K562 (cell line): ENCODE measurements around the gene KLK2. TPM values are rescaled to one million over a fixed set of nuclear protein-coding genes. Genes with fewer than 3 reads are reported as not detected.
A peak's percentile ranks its signal among the peaks of the same experiment; 100 is the strongest.

Experiments used
- ARID2 ChIP-seq: fragments of 450-650 bp; IDR thresholded peaks from 2 replicates; pipeline ENCODE4 v1.6.1; 2017; ENCODE audit warnings: antibody characterized with exemption, mild to moderate bottlenecking
- EWSR1 ChIP-seq: fragments of 450-650 bp; IDR thresholded peaks from 2 replicates; pipeline ENCODE4 v1.6.1; 2018; ENCODE audit warnings: borderline replicate concordance, mild to moderate bottlenecking, low read depth, moderate library complexity; ENCODE audit not compliant: partially characterized antibody
- KAT2B ChIP-seq: IDR thresholded peaks from one replicate; pipeline ENCODE4 v1.6.1; 2012; ENCODE audit warnings: low read depth, mild to moderate bottlenecking, control low read depth, inconsistent platforms, low read length, moderate library complexity
- KAT7 ChIP-seq: sonication (generic); formaldehyde crosslinking; IDR thresholded peaks from 2 replicates; pipeline ENCODE4 v1.8.0; 2022; ENCODE audit warnings: missing genetic modification reagents, mild to moderate bottlenecking, borderline replicate concordance
- MIER1 ChIP-seq: fragments of 450-650 bp; IDR thresholded peaks from 2 replicates; pipeline ENCODE4 v1.6.1; 2016; ENCODE audit warnings: antibody characterized with exemption, mild to moderate bottlenecking, low read depth
- NRF1 ChIP-seq, 2 experiments: fragments of 450-650 bp; IDR thresholded peaks in 1 of 2; conservative IDR thresholded peaks in 1 of 2; 2 replicates each; pipeline ENCODE4 v1.6.1; 2014; ENCODE audit warnings: mild to moderate bottlenecking in 2 of 2
- TEAD1 ChIP-seq, 2 experiments: fragments of 450-650 bp in 1 of 2; sonication (generic) in 1 of 2; formaldehyde crosslinking; IDR thresholded peaks; 2 replicates each; pipeline versions ENCODE4 v1.4.0 to v1.8.0; 2020 to 2022; ENCODE audit warnings: mild to moderate bottlenecking in 2 of 2, missing genetic modification reagents in 1 of 2
- U2AF2 ChIP-seq: fragments of 200-400 bp; formaldehyde crosslinking; optimal IDR thresholded peaks from 2 replicates; pipeline ENCODE3; 2017; ENCODE audit warnings: low read depth, mild to moderate bottlenecking, low read length
- ZFP36 ChIP-seq: fragments of 150-350 bp; IDR thresholded peaks from 2 replicates; pipeline ENCODE4 v1.6.1; 2018; ENCODE audit warnings: low read length, low read depth; ENCODE audit not compliant: partially characterized antibody
- ZKSCAN8 ChIP-seq: fragments of 200-800 bp; sonication (Bioruptor generic); IDR thresholded peaks from 2 replicates; pipeline ENCODE4 v1.6.1; 2016; ENCODE audit warnings: missing genetic modification characterization, missing compliant biosample characterization
- ZNF165 ChIP-seq: fragments of 250-450 bp; sonication (Bioruptor Pico); IDR thresholded peaks from 2 replicates; pipeline ENCODE4 v1.4.0; 2020; ENCODE audit warnings: borderline replicate concordance
- ZNF41 ChIP-seq: fragments of 250-450 bp; sonication (Bioruptor Pico); conservative IDR thresholded peaks from 2 replicates; pipeline ENCODE4 v1.4.0; 2020; ENCODE audit warnings: mild to moderate bottlenecking
- ZNF699 ChIP-seq: fragments of 250-450 bp; sonication (Bioruptor Pico); IDR thresholded peaks from 2 replicates; pipeline ENCODE4 v1.8.0; 2021; ENCODE audit warnings: mild to moderate bottlenecking, moderate library complexity; ENCODE audit not compliant: insufficient replicate concordance
- ZNF780A ChIP-seq: fragments of 250-450 bp; sonication (Bioruptor Pico); IDR thresholded peaks from 2 replicates; pipeline ENCODE4 v1.5.0; 2021; ENCODE audit warnings: mild to moderate bottlenecking
- polyA plus RNA-seq, 8 experiments: library from polyadenylated mRNA; depleted of rRNA in 4 of 8; stranded (reverse) in 5 of 8; unstranded in 3 of 8; fragments of >200 nt; fragmentation: Nextera tagmentation in 2 of 8; fragmentation: Illumina TruSeq in 1 of 8; extraction: Ambion mirVana in 2 of 8; extraction: Trizol in 1 of 8; gene quantifications; 2 replicates each; pipeline versions ENCODE4 v1.2.1 to v1.2.3, GENCODE V29; 2011 to 2014; ENCODE audit warnings: inconsistent platforms in 1 of 8, missing spikeins in 1 of 8
- total RNA-seq, 7 experiments: library from RNA; depleted of rRNA in 6 of 7; stranded (reverse); fragments of >200 nt in 6 of 7; fragmentation: Illumina TruSeq in 2 of 7; extraction: Trizol in 2 of 7; gene quantifications; 2 replicates each; pipeline versions ENCODE4 v1.2.1 to v1.2.3, GENCODE V29; 2011 to 2021; ENCODE audit warnings: low replicate concordance in 1 of 7
- TF ChIP-seq, protein P1 (sequence below): fragments of 250-450 bp; sonication (Bioruptor Pico); IDR thresholded peaks from 2 replicates; pipeline ENCODE4 v1.8.0; 2022; ENCODE audit warnings: inconsistent platforms
- TF ChIP-seq, protein P2 (sequence below): fragments of 450-650 bp; formaldehyde crosslinking; IDR thresholded peaks from 2 replicates; pipeline ENCODE4 v1.4.0; 2020; ENCODE audit warnings: mild to moderate bottlenecking
- TF ChIP-seq, protein P3 (sequence below): IDR thresholded peaks from 3 replicates; pipeline ENCODE4 v1.6.1; 2011; ENCODE audit warnings: borderline replicate concordance, mild to moderate bottlenecking; ENCODE audit not compliant: insufficient read length, insufficient read depth
- TF ChIP-seq, protein P4 (sequence below): fragments of 450-650 bp; conservative IDR thresholded peaks from 2 replicates; pipeline ENCODE4 v1.6.1; 2016; ENCODE audit warnings: missing genetic modification characterization, low read depth, mild to moderate bottlenecking, missing compliant biosample characterization, moderate library complexity
- TF ChIP-seq, protein P5 (sequence below), 2 experiments: fragments of 450-650 bp; IDR thresholded peaks; 2 replicates each; pipeline ENCODE4 v1.6.1; 2018; ENCODE audit warnings: mild to moderate bottlenecking in 2 of 2, low read depth in 1 of 2; ENCODE audit not compliant: partially characterized antibody in 2 of 2

KLK2 gene
- total and polyA plus RNA-seq, 9 of the 15 experiments (the other 6 are each of a cell fraction or from before 2014, with no cell fraction given): 0.11 to 0.47 (median 0.23) TPM; not detected in 1

- TF ChIP-seq KAT7 (CRISPR knock-in tag) (no peak), ZKSCAN8 (CRISPR knock-in tag) (no peak), EWSR1 (no peak), ZNF165 (CRISPR knock-in tag) (no peak), ZNF780A (no peak), ARID2 (peak; percentile 37; the same call in 1 of the 2 replicates), NRF1 (conservative IDR thresholded peaks at IDR 0.05 in 1 of 2, IDR thresholded peaks at IDR 0.05 in 1 of 2) (peak; percentile 35 to 50; a peak in 3 of 4 replicates), KAT2B (no peak), TEAD1 (CRISPR knock-in tag; IDR thresholded peaks at IDR 0.05) (no peak), ZNF699 (no peak), ZFP36 (peak; percentile 19), ZNF41 (CRISPR knock-in tag) (no peak), MIER1 (no peak), U2AF2 (no peak)
- TF ChIP-seq, protein P1, sequence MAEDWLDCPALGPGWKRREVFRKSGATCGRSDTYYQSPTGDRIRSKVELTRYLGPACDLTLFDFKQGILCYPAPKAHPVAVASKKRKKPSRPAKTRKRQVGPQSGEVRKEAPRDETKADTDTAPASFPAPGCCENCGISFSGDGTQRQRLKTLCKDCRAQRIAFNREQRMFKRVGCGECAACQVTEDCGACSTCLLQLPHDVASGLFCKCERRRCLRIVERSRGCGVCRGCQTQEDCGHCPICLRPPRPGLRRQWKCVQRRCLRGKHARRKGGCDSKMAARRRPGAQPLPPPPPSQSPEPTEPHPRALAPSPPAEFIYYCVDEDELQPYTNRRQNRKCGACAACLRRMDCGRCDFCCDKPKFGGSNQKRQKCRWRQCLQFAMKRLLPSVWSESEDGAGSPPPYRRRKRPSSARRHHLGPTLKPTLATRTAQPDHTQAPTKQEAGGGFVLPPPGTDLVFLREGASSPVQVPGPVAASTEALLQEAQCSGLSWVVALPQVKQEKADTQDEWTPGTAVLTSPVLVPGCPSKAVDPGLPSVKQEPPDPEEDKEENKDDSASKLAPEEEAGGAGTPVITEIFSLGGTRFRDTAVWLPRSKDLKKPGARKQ: no peak
- TF ChIP-seq, protein P2, sequence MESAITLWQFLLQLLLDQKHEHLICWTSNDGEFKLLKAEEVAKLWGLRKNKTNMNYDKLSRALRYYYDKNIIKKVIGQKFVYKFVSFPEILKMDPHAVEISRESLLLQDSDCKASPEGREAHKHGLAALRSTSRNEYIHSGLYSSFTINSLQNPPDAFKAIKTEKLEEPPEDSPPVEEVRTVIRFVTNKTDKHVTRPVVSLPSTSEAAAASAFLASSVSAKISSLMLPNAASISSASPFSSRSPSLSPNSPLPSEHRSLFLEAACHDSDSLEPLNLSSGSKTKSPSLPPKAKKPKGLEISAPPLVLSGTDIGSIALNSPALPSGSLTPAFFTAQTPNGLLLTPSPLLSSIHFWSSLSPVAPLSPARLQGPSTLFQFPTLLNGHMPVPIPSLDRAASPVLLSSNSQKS: no peak
- TF ChIP-seq, protein P3, sequence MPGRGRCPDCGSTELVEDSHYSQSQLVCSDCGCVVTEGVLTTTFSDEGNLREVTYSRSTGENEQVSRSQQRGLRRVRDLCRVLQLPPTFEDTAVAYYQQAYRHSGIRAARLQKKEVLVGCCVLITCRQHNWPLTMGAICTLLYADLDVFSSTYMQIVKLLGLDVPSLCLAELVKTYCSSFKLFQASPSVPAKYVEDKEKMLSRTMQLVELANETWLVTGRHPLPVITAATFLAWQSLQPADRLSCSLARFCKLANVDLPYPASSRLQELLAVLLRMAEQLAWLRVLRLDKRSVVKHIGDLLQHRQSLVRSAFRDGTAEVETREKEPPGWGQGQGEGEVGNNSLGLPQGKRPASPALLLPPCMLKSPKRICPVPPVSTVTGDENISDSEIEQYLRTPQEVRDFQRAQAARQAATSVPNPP: no peak
- TF ChIP-seq, protein P4, sequence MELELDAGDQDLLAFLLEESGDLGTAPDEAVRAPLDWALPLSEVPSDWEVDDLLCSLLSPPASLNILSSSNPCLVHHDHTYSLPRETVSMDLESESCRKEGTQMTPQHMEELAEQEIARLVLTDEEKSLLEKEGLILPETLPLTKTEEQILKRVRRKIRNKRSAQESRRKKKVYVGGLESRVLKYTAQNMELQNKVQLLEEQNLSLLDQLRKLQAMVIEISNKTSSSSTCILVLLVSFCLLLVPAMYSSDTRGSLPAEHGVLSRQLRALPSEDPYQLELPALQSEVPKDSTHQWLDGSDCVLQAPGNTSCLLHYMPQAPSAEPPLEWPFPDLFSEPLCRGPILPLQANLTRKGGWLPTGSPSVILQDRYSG (tag): no peak
- TF ChIP-seq, protein P5, sequence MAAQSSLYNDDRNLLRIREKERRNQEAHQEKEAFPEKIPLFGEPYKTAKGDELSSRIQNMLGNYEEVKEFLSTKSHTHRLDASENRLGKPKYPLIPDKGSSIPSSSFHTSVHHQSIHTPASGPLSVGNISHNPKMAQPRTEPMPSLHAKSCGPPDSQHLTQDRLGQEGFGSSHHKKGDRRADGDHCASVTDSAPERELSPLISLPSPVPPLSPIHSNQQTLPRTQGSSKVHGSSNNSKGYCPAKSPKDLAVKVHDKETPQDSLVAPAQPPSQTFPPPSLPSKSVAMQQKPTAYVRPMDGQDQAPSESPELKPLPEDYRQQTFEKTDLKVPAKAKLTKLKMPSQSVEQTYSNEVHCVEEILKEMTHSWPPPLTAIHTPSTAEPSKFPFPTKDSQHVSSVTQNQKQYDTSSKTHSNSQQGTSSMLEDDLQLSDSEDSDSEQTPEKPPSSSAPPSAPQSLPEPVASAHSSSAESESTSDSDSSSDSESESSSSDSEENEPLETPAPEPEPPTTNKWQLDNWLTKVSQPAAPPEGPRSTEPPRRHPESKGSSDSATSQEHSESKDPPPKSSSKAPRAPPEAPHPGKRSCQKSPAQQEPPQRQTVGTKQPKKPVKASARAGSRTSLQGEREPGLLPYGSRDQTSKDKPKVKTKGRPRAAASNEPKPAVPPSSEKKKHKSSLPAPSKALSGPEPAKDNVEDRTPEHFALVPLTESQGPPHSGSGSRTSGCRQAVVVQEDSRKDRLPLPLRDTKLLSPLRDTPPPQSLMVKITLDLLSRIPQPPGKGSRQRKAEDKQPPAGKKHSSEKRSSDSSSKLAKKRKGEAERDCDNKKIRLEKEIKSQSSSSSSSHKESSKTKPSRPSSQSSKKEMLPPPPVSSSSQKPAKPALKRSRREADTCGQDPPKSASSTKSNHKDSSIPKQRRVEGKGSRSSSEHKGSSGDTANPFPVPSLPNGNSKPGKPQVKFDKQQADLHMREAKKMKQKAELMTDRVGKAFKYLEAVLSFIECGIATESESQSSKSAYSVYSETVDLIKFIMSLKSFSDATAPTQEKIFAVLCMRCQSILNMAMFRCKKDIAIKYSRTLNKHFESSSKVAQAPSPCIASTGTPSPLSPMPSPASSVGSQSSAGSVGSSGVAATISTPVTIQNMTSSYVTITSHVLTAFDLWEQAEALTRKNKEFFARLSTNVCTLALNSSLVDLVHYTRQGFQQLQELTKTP (IDR thresholded peaks at IDR 0.05; ENCODE audit: low read depth in 1 of 2, partially characterized antibody in 2 of 2): no peak
These were observed 49.1 kb downstream of the KLK2 start (continued) for GRCh38 chr19:50922317-50922853.
